Panc1 (cell line): ENCODE results near the gene MCMBP. TPM values are rescaled to one million over a fixed set of nuclear protein-coding genes. Genes with fewer than 3 reads are reported as not detected.

Source experiments
- ATAC-seq: fragments of 200-7000 bp; cut with Tn5 transposase; 2 replicates; pipeline ENCODE4 v1.9.1; 2020; ENCODE audit warnings: mild to moderate bottlenecking, moderate library complexity
- BruUV-seq: library from RNA; stranded (reverse); fragments of 400-500 nt; replicated peaks from 2 replicates; lab custom pipeline; 2021; lab: Mats Ljungman, UMichigan
- CTCF ChIA-PET: fragments of 300-600 bp; sonication (Branson Sonifier 250); formaldehyde crosslinking; loops from one replicate; lab custom pipeline; 2022; ENCODE audit warnings: antibody characterized with exemption; lab: Charles Lee
- POLR2A ChIA-PET: fragments of 300-600 bp; sonication (Branson Sonifier 250); formaldehyde crosslinking; loops from one replicate; lab custom pipeline; 2022; ENCODE audit warnings: antibody characterized with exemption; lab: Charles Lee
- DNase-seq: peaks from one replicate; pipeline ENCODE4 v3.0.0-alpha.2; 2010; ENCODE audit warnings: low read depth, low spot score
- H3K27ac ChIP-seq: 2 replicates; pipeline ENCODE4 v1.5.1; 2011; ENCODE audit warnings: mild to moderate bottlenecking, low read length, inconsistent platforms
- H3K27me3 ChIP-seq: fragments of 200-500 bp; sonication (Bioruptor generic); 2 replicates; pipeline ENCODE4 v1.6.0; 2014; ENCODE audit warnings: low read length, inconsistent platforms; ENCODE audit not compliant: control insufficient read depth, insufficient read depth
- H3K36me3 ChIP-seq: fragments of 200-500 bp; sonication (Bioruptor generic); 2 replicates; pipeline ENCODE4 v1.5.1; 2014; ENCODE audit warnings: inconsistent platforms, mild to moderate bottlenecking, low read length, moderate library complexity; ENCODE audit not compliant: control insufficient read depth, insufficient read depth
- H3K4me1 ChIP-seq: 2 replicates; pipeline ENCODE4 v1.5.1; 2011; ENCODE audit warnings: inconsistent platforms, mild to moderate bottlenecking, low read length, moderate library complexity; ENCODE audit not compliant: control insufficient read depth, insufficient read depth
- H3K4me3 ChIP-seq, 2 experiments: 2 replicates each; pipeline ENCODE4 v1.5.1; 2011 to 2012; ENCODE audit warnings: low read depth in 2 of 2, low read length in 2 of 2, mild to moderate bottlenecking in 2 of 2, inconsistent platforms in 1 of 2, moderate library complexity in 1 of 2
- H3K9me3 ChIP-seq: fragments of 200-500 bp; sonication (Bioruptor generic); 2 replicates; pipeline ENCODE4 v1.5.1; 2014; ENCODE audit warnings: low read depth, mild to moderate bottlenecking, inconsistent platforms, low read length, moderate library complexity; ENCODE audit not compliant: control insufficient read depth, insufficient read depth
- CTCF ChIP-seq: fragments of 450-650 bp; IDR thresholded peaks from 2 replicates; pipeline ENCODE4 v1.5.1; 2017; ENCODE audit warnings: mild to moderate bottlenecking
- POLR2AphosphoS5 ChIP-seq: IDR thresholded peaks from 2 replicates; pipeline ENCODE4 v1.6.1; 2012; ENCODE audit warnings: mild to moderate bottlenecking, low read depth, low read length, moderate library complexity
- REST ChIP-seq, 2 experiments: IDR thresholded peaks; 2 replicates each; pipeline ENCODE4 v1.6.1; 2011 to 2012; ENCODE audit warnings: low read depth in 2 of 2, control low read depth in 1 of 2, low read length in 1 of 2, mild to moderate bottlenecking in 1 of 2, moderate library complexity in 1 of 2; ENCODE audit not compliant: insufficient read depth in 1 of 2
- SIN3A ChIP-seq: IDR thresholded peaks from 2 replicates; pipeline ENCODE4 v1.6.1; 2012; ENCODE audit warnings: low read depth, mild to moderate bottlenecking, low read length, moderate library complexity, borderline replicate concordance; ENCODE audit not compliant: insufficient read depth
- TCF7L2 ChIP-seq: IDR thresholded peaks from 2 replicates; pipeline ENCODE4 v1.6.1; 2011; ENCODE audit warnings: mild to moderate bottlenecking, low read depth, low read length, inconsistent platforms
- in situ Hi-C: cut with HindIII; loops from 2 replicates; pipeline ENCODE4 v1.10.0; 2016; ENCODE audit warnings: low sequenced_read_pairs, low pct_unique_long_range_greater_than_20kb
- intact Hi-C: fragments of 100-400 bp; cut with micrococcal nuclease; formaldehyde crosslinking; loops from one replicate; pipeline ENCODE4 v1.10.0; 2022; ENCODE audit not compliant: unreplicated experiment
- total RNA-seq: library from RNA; stranded (reverse); gene quantifications from one replicate; pipeline ENCODE4 v1.2.1, GENCODE V29; 2021; ENCODE audit not compliant: unreplicated experiment

MCMBP gene
- total RNA-seq, 1 experiment from 2014 or later, result 94.5 TPM

- ChIA-PET POLR2A (no interaction called here), CTCF (no interaction called here)
- in situ Hi-C loops (no loop called here), intact Hi-C loops (loop anchor here (10.0 kb wide), 1 partner anchor 248 kb away; no protein-coding TSS in a partner anchor)
- no peaks in the 10 kb centered on the region for H3K9me3 ChIP-seq
- 0 out of 2 replicates have a peak, but pooled peaks cover 3% of the 10 kb centered on the region for H3K4me1 ChIP-seq
- H3K4me3 ChIP-seq, result no peak overlapping the region
- peaks cover 41% of the 10 kb centered on the region for H3K36me3 ChIP-seq
- no peak for TF ChIP-seq POLR2AphosphoS5
- TF ChIP-seq CTCF, result no peak
- TF ChIP-seq REST (IDR thresholded peaks at IDR 0.05; ENCODE audit: insufficient read depth in 1 of 2, low read depth in 2 of 2, low read length in 1 of 2), result no peak
- TF ChIP-seq SIN3A, result no peak
- no peak for TF ChIP-seq TCF7L2
- no peak for DNase-seq
- no peak overlapping the region for H3K27ac ChIP-seq
- ATAC-seq, result no peak
- H3K27me3 ChIP-seq, result no peaks in the 10 kb centered on the region
- BruUV-seq, result no TSS peak
These were observed 19.8 kb downstream of the MCMBP start for GRCh38 chr10:119852822-119853221.

- H3K27me3 ChIP-seq, result no peaks in the 10 kb centered on the region
- ATAC-seq (no peak), DNase-seq (no peak)
- no peak overlapping the region for H3K4me3 ChIP-seq
- POLR2A ChIA-PET, result no interaction called here
- H3K9me3 ChIP-seq, result no peaks in the 10 kb centered on the region
- intact Hi-C loops, result loop anchor here (10.0 kb wide), 1 partner anchor 247 kb away; no protein-coding TSS in a partner anchor
- H3K36me3 ChIP-seq, result peaks cover 41% of the 10 kb centered on the region
- TF ChIP-seq REST (IDR thresholded peaks at IDR 0.05; ENCODE audit: insufficient read depth in 1 of 2, low read depth in 2 of 2, low read length in 1 of 2) (no peak), SIN3A (no peak), TCF7L2 (no peak), POLR2AphosphoS5 (no peak)
- no peak overlapping the region for H3K27ac ChIP-seq
- no TSS peak for BruUV-seq
- in situ Hi-C loops, result no loop called here
- CTCF ChIA-PET, result no interaction called here
- H3K4me1 ChIP-seq, result 0 out of 2 replicates have a peak, but pooled peaks cover 3% of the 10 kb centered on the region
These were observed 20.4 kb downstream of the MCMBP start for GRCh38 chr10:119852277-119852676.
